8988T (cell line): ENCODE measurements around the gene KCNG4.

Experiments
- DNase-seq: peaks from one replicate; pipeline ENCODE4 v3.0.0; 2011

KCNG4 gene

GRCh38 chr16:84262031-84262430 lies 22.2 kb upstream of the KCNG4 start:
- no peak for DNase-seq

- no peak for DNase-seq
Observed at GRCh38 chr16:84260766-84261554, 21.1 kb upstream of the KCNG4 start.

GRCh38 chr16:84259691-84260090 lies 19.9 kb upstream of the KCNG4 start:
- DNase-seq: no peak

- no peak for DNase-seq
Observed at GRCh38 chr16:84258266-84258665, 18.5 kb upstream of the KCNG4 start.

- DNase-seq: no peak
Observed at GRCh38 chr16:84255050-84255810, 15.4 kb upstream of the KCNG4 start.

GRCh38 chr16:84254062-84254461 lies 14.2 kb upstream of the KCNG4 start:
- DNase-seq: no peak

GRCh38 chr16:84253173-84253572 lies 13.4 kb upstream of the KCNG4 start:
- DNase-seq: no peak

- DNase-seq: no peak
Observed at GRCh38 chr16:84252184-84252583, 12.4 kb upstream of the KCNG4 start.

- no peak for DNase-seq
Observed at GRCh38 chr16:84247844-84248243, 8.0 kb upstream of the KCNG4 start.

- DNase-seq: no peak
Observed at GRCh38 chr16:84247331-84247730, 7.5 kb upstream of the KCNG4 start.

- DNase-seq: no peak
Observed at GRCh38 chr16:84246679-84247077, 6.9 kb upstream of the KCNG4 start.

GRCh38 chr16:84245956-84246678 lies 6.3 kb upstream of the KCNG4 start:
- no peak for DNase-seq

GRCh38 chr16:84244728-84245127 lies 4.9 kb upstream of the KCNG4 start:
- DNase-seq: no peak

GRCh38 chr16:84243732-84244131 lies 3.9 kb upstream of the KCNG4 start:
- no peak for DNase-seq

GRCh38 chr16:84242839-84243238 lies 3.0 kb upstream of the KCNG4 start:
- no peak for DNase-seq

- no peak for DNase-seq
Observed at GRCh38 chr16:84241778-84242177, 2.0 kb upstream of the KCNG4 start.

GRCh38 chr16:84240455-84240854 lies 643 bp upstream of the KCNG4 start:
- DNase-seq: no peak

- DNase-seq: no peak
Observed at GRCh38 chr16:84239141-84239769, 557 bp downstream of the KCNG4 start.

GRCh38 chr16:84237994-84238750 lies 1.6 kb downstream of the KCNG4 start:
- DNase-seq: no peak

- no peak for DNase-seq
Observed at GRCh38 chr16:84236671-84237070, 3.1 kb downstream of the KCNG4 start.

GRCh38 chr16:84234321-84235241 lies 5.2 kb downstream of the KCNG4 start:
- DNase-seq: no peak
